ENCODE data around the gene WASF2. TPM values are rescaled to one million over a fixed set of nuclear protein-coding genes. Genes with fewer than 3 reads are reported as not detected.

The WASF2 gene
- total RNA-seq, 4 donors from 2014 or later: 53.7 to 92.8 (median 79.8) TPM

- H3K36me3 ChIP-seq: no peaks in the 10 kb centered on the region
- intact Hi-C loops (cut with DNase I): loop anchor here (10.0 kb wide), 1 partner anchor 266 kb away; no protein-coding TSS in a partner anchor
- TF ChIP-seq POLR2A (IDR thresholded peaks at IDR 0.05) (no peak), CTCF (IDR thresholded peaks at IDR 0.05) (no peak)
- H3K9me3 ChIP-seq: no peaks in the 10 kb centered on the region
- H3K4me1 ChIP-seq: peaks cover 24 to 83% (median 30%) of the 10 kb centered on the region in 3 donors
- WGBS, 2 donors: 73 to 83% methylated on average over 1 to 2 of the region's 4 CpGs
- no peak overlapping the region for H3K27ac ChIP-seq
- H3K4me3 ChIP-seq: no peak overlapping the region
- no peak for DNase-seq
- no peaks in the 10 kb centered on the region for H3K27me3 ChIP-seq
These were observed 91.4 kb downstream of the WASF2 start for GRCh38 chr1:27398405-27399149.

GRCh38 chr1:27397749-27398148 is 92.2 kb downstream of the WASF2 start:
- Histone ChIP-seq H3K36me3 (no peaks in the 10 kb centered on the region), H3K4me1 (peaks cover 17 to 80% (median 24%) of the 10 kb centered on the region in 3 donors), H3K9me3 (no peaks in the 10 kb centered on the region), H3K27ac (no peak overlapping the region), H3K27me3 (no peaks in the 10 kb centered on the region), H3K4me3 (no peak overlapping the region)
- no peak for DNase-seq
- TF ChIP-seq CTCF (IDR thresholded peaks at IDR 0.05): no peak
- TF ChIP-seq POLR2A (IDR thresholded peaks at IDR 0.05): no peak
- 58 to 69% methylated on average over 4 to 7 of the region's 7 CpGs for WGBS, 2 donors
- intact Hi-C loops (cut with DNase I): loop anchor here (10.0 kb wide), 1 partner anchor 267 kb away; no protein-coding TSS in a partner anchor

- intact Hi-C loops (cut with DNase I): loop anchor here (10.0 kb wide), 1 partner anchor 268 kb away; no protein-coding TSS in a partner anchor
- WGBS, 2 donors: 53 to 61% methylated on average over 3 of the region's 3 CpGs
These were observed 92.9 kb downstream of the WASF2 start for GRCh38 chr1:27397110-27397509.

GRCh38 chr1:27395441-27396195 is 94.3 kb downstream of the WASF2 start:
- DNase-seq: no peak
- Histone ChIP-seq H3K4me3 (no peak overlapping the region), H3K27me3 (no peaks in the 10 kb centered on the region), H3K36me3 (no peaks in the 10 kb centered on the region), H3K4me1 (peaks cover 19 to 78% (median 19%) of the 10 kb centered on the region in 3 donors), H3K9me3 (no peaks in the 10 kb centered on the region), H3K27ac (peak overlapping the region in 1 of 4 donors; percentile 22)
- TF ChIP-seq CTCF (IDR thresholded peaks at IDR 0.05) (peak; percentile 96 to 99 (median 97)), POLR2A (IDR thresholded peaks at IDR 0.05) (no peak)
- intact Hi-C loops (cut with DNase I): loop anchor here (10.0 kb wide), 1 partner anchor 269 kb away; no protein-coding TSS in a partner anchor
- 2 to 3% methylated on average over 8 to 9 of the region's 10 CpGs for WGBS, 2 donors

More at GRCh38 chr1:27397110-27397509, 92.9 kb downstream of the WASF2 start:
- Histone ChIP-seq H3K9me3 (no peaks in the 10 kb centered on the region), H3K4me3 (no peak overlapping the region), H3K27ac (no peak overlapping the region), H3K27me3 (no peaks in the 10 kb centered on the region), H3K36me3 (no peaks in the 10 kb centered on the region), H3K4me1 (peaks cover 13 to 80% (median 21%) of the 10 kb centered on the region in 3 donors)
- no peak for DNase-seq
- TF ChIP-seq POLR2A (IDR thresholded peaks at IDR 0.05) (no peak), CTCF (IDR thresholded peaks at IDR 0.05) (no peak)

All from esophagus squamous epithelium (tissue), 5 donors.